Lower leg skin (tissue), 4 donors: Measurements from ENCODE around the gene NFIA. TPM values are rescaled to one million over a fixed set of nuclear protein-coding genes. Genes with fewer than 3 reads are reported as not detected.

Experiments used
- DNase-seq, 2 donors: peaks; one replicate each; pipeline ENCODE4 v3.0.0-alpha.2; 2019; ENCODE audit warnings: low spot score in 2 of 2
- H3K4me3 ChIP-seq: fragments of 200-600 bp; sonication (generic); 2 replicates; pipeline ENCODE4 v1.5.1; 2017; ENCODE audit warnings: mild to moderate bottlenecking, low read depth; ENCODE audit not compliant: poor library complexity, severe bottlenecking
- CTCF ChIP-seq, 3 donors: fragments of 450-650 bp; IDR thresholded peaks; one replicate each; pipeline ENCODE4 v1.5.1; 2016; ENCODE audit warnings: antibody characterized with exemption in 3 of 3, mild to moderate bottlenecking in 3 of 3, moderate library complexity in 2 of 3
- POLR2A ChIP-seq, 2 donors: fragments of 450-650 bp; IDR thresholded peaks; one replicate each; pipeline ENCODE4 v1.6.1; 2016 to 2017; ENCODE audit warnings: antibody characterized with exemption in 2 of 2, mild to moderate bottlenecking in 1 of 2, moderate library complexity in 1 of 2
- WGBS, 2 donors: methylation state at CpG; one replicate each; pipeline ENCODE4 v1.1.5; 2018; 5-methylcytosine and 5-hydroxymethylcytosine counted together
- intact Hi-C: fragments of 100-400 bp; cut with DNase I; formaldehyde crosslinking; loops from one replicate; pipeline ENCODE4 v1.15.0; 2023; ENCODE audit warnings: low total_unique reads
- total RNA-seq, 4 donors: library from RNA; depleted of rRNA; stranded (reverse); fragments of >200 nt; gene quantifications; one replicate each; pipeline ENCODE4 v1.1.0, GENCODE V29; 2016

Gene NFIA
- total RNA-seq, 4 donors from 2014 or later, result 26.0 to 32.5 (median 30.3) TPM

- TF ChIP-seq POLR2A (IDR thresholded peaks at IDR 0.05), result no peak
- TF ChIP-seq CTCF (IDR thresholded peaks at IDR 0.05), result no peak
- WGBS, 2 donors, result 34 to 58% methylated on average over 2 of the region's 2 CpGs
- no peak overlapping the region for H3K4me3 ChIP-seq
- intact Hi-C loops, result no loop called here
- DNase-seq, result no peak
These were observed 210.8 kb downstream of the NFIA start for GRCh38 chr1:61293197-61293596.

GRCh38 chr1:61293986-61294504 lies 211.7 kb downstream of the NFIA start:
- no peak overlapping the region for H3K4me3 ChIP-seq
- DNase-seq, result no peak
- intact Hi-C loops, result no loop called here
- TF ChIP-seq POLR2A (IDR thresholded peaks at IDR 0.05), result no peak
- no peak for TF ChIP-seq CTCF (IDR thresholded peaks at IDR 0.05)
- 74 to 79% methylated on average over 2 of the region's 2 CpGs for WGBS, 2 donors

GRCh38 chr1:61294930-61295329 lies 212.6 kb downstream of the NFIA start:
- WGBS, 2 donors, result 94% methylated on average over 5 of the region's 5 CpGs
- DNase-seq, result no peak
- intact Hi-C loops, result no loop called here
- H3K4me3 ChIP-seq, result no peak overlapping the region
- TF ChIP-seq CTCF (IDR thresholded peaks at IDR 0.05) (no peak), POLR2A (IDR thresholded peaks at IDR 0.05) (no peak)

- no peak for DNase-seq
- TF ChIP-seq CTCF (IDR thresholded peaks at IDR 0.05) (no peak), POLR2A (IDR thresholded peaks at IDR 0.05) (no peak)
- intact Hi-C loops, result no loop called here
- H3K4me3 ChIP-seq, result no peak overlapping the region
- 81 to 84% methylated on average over 2 of the region's 2 CpGs for WGBS, 2 donors
These were observed 213.6 kb downstream of the NFIA start for GRCh38 chr1:61295818-61296537.

GRCh38 chr1:61297887-61298286 lies 215.5 kb downstream of the NFIA start:
- DNase-seq, result no peak
- intact Hi-C loops, result no loop called here
- TF ChIP-seq POLR2A (IDR thresholded peaks at IDR 0.05) (no peak), CTCF (IDR thresholded peaks at IDR 0.05) (no peak)
- WGBS, 2 donors, result 88 to 91% methylated on average over 7 of the region's 7 CpGs
- H3K4me3 ChIP-seq, result no peak overlapping the region

- WGBS, 2 donors, result 27 to 40% methylated on average over 2 of the region's 2 CpGs
- H3K4me3 ChIP-seq, result no peak overlapping the region
- DNase-seq, result no peak
- TF ChIP-seq POLR2A (IDR thresholded peaks at IDR 0.05) (no peak), CTCF (IDR thresholded peaks at IDR 0.05) (no peak)
- intact Hi-C loops, result no loop called here
These were observed 217.1 kb downstream of the NFIA start for GRCh38 chr1:61299463-61299862.
